Left lung (tissue), 10 donors: ENCODE data around the gene UBASH3A. TPM values are rescaled to one million over a fixed set of nuclear protein-coding genes. Genes with fewer than 3 reads are reported as not detected.

Source experiments
- ATAC-seq: fragments of 200-7000 bp; cut with Tn5 transposase; one replicate; pipeline ENCODE4 v1.9.1; 2020; ENCODE audit warnings: moderate library complexity
- DNase-seq, 4 donors: peaks; one replicate each; pipeline ENCODE4 v3.0.0-alpha.2; 2013 to 2020
- H3K27ac ChIP-seq, 2 donors: fragments of 200-600 bp; sonication (generic) in 1 of 2; one replicate each; pipeline versions ENCODE4 v1.5.0 to v1.8.0; 2020 to 2021
- H3K27me3 ChIP-seq, 2 donors: fragments of 200-600 bp; sonication (generic) in 1 of 2; one replicate each; pipeline versions ENCODE4 v1.5.0 to v1.8.0; 2020 to 2021
- H3K36me3 ChIP-seq, 2 donors: fragments of 200-600 bp; sonication (generic) in 1 of 2; one replicate each; pipeline versions ENCODE4 v1.5.0 to v1.8.0; 2020 to 2021
- H3K4me1 ChIP-seq, 2 donors: fragments of 200-600 bp; one replicate each; pipeline ENCODE4 v1.8.0; 2021
- H3K4me3 ChIP-seq, 2 donors: fragments of 200-600 bp; sonication (generic) in 1 of 2; one replicate each; pipeline versions ENCODE4 v1.5.0 to v1.8.0; 2020 to 2021; ENCODE audit warnings: mild to moderate bottlenecking in 1 of 2
- H3K9me3 ChIP-seq, 2 donors: fragments of 200-600 bp; sonication (generic) in 1 of 2; one replicate each; pipeline versions ENCODE4 v1.5.0 to v1.8.0; 2020 to 2021
- intact Hi-C, 2 donors: fragments of 100-400 bp; cut with DNase I; formaldehyde crosslinking; loops; one replicate each; pipeline versions ENCODE4 v1.11.2 to v1.14.2; 2022
- polyA plus RNA-seq, 6 donors: library from polyadenylated mRNA; unstranded; fragments of 120-200 nt; gene quantifications; one replicate each; pipeline ENCODE4 v1.2.1, GENCODE V29; 2013; ENCODE audit not compliant: insufficient read length in 6 of 6
- total RNA-seq, 2 donors: library from RNA; stranded (reverse); fragmentation: NEBNext Ultra II Directional; extraction: Animal tissue kit (Norgen Biotek cat#: 25700); gene quantifications; one replicate each; pipeline ENCODE4 v1.2.1, GENCODE V29; 2021
- TF ChIP-seq, protein P1 (sequence below), 2 donors: fragments of 200-600 bp; sonication (generic) in 1 of 2; IDR thresholded peaks; one replicate each; pipeline versions ENCODE4 v1.5.0 to v1.8.0; 2021; ENCODE audit warnings: antibody characterized with exemption in 2 of 2
- donor health status: DM: no; HTN: yes; CAD: no.
- donor health status: DM: no; HTN: no; CAD: no.

UBASH3A gene
- total and polyA plus RNA-seq, 8 donors = 0.08 to 1.3 (median 0.24) TPM

DNA sequence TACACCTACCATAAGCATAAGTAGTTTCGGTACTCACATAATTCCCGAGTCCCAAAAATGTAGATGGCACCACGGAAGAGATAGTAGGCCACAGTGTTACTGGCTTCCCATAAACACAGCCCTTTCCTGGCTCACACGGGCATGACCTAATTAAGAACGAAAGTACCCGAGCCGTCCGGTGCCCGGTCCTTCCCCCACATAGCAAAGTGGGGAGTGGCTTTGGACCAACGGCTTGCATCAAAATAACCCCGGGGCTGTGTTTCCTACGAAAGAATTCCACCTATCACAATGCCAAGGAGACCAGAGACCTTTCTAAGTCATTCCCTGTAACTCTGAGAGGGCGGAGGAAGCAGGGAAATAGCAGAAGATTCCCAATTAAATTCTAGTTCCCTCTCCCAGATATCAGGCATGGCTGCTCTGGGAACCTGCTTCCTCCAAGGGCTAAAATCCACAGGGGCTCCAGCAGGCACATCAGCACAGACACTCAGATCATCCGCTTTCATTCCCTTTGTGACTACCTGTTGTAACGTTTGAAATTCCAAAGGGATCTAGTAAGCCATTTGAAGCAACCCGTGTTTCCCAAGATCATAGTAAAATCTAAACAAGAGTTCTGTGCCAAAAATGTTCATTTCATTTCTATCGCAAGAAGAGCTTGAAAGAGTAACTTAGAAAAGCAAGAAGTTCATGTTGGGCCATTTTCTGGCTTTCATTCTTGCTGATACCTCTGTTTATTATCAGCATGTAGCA lies 7.6 kb upstream of the UBASH3A start, which contains the start of gene TMPRSS3:
Gene TMPRSS3, minus strand, starts transcription at position 148 of the 747 bp plus-strand sequence. CDS start 635 bp downstream, outside the sequence.
- intact Hi-C loops = no loop called here
- H3K27ac ChIP-seq = no peak within 1 kb of the TSS
- no peaks in the 10 kb centered on the region for H3K27me3 ChIP-seq
- TF ChIP-seq, protein P1, sequence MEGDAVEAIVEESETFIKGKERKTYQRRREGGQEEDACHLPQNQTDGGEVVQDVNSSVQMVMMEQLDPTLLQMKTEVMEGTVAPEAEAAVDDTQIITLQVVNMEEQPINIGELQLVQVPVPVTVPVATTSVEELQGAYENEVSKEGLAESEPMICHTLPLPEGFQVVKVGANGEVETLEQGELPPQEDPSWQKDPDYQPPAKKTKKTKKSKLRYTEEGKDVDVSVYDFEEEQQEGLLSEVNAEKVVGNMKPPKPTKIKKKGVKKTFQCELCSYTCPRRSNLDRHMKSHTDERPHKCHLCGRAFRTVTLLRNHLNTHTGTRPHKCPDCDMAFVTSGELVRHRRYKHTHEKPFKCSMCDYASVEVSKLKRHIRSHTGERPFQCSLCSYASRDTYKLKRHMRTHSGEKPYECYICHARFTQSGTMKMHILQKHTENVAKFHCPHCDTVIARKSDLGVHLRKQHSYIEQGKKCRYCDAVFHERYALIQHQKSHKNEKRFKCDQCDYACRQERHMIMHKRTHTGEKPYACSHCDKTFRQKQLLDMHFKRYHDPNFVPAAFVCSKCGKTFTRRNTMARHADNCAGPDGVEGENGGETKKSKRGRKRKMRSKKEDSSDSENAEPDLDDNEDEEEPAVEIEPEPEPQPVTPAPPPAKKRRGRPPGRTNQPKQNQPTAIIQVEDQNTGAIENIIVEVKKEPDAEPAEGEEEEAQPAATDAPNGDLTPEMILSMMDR (IDR thresholded peaks at IDR 0.05) = no peak
- ATAC-seq (peak; percentile 95), DNase-seq (peak in 2 of 4 donors; percentile 47 to 63)
- no peak within 1 kb of the TSS for H3K4me3 ChIP-seq
- H3K36me3 ChIP-seq = no peaks in the 10 kb centered on the region
- no peaks in the 10 kb centered on the region for H3K4me1 ChIP-seq
- no peaks in the 10 kb centered on the region for H3K9me3 ChIP-seq

DNA sequence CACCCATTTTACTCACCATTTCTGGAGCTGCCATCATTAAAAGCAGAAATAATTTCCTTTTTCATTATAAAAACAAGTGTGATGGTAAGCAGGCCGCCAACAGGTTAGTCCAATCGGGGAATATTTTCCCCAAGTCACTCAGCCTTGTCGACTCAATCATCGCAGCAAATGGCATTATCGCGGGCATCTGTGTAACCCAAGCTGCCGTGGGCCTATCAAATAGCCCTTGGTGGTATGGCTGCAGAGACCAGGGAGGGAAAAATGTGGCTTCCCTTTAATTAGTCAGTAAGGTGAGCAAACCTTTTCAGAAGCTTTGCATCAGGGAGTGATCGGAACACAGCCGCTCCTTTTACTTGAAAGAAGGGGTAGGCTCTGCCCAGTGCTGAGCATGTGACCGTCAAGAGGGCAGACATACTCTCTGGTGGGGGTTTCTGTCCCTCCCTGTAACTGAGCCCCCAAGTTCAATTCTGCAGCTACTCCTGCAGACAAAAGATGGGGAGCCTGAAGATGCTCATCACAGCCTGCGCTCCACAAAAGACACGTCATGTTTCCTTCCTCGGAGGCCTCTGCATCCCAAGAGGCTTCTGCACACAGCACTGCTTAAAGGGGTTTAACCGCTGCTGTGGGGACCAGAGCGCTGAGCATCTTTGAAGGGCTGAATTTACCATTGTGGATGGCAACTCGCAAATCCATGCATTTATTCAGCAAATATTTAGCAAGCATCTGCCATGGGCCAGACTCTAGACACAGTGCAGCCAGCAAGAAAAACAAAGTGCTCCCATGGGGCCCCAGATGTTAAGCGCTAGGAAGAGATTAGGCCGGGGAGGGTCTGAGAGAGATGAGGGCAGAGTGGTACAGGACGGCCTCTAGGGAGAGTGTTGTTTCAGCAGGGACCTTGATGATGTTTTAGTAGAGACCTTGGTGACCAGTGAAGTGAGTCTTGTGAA lies 6.6 kb upstream of the UBASH3A start:
- no peaks in the 10 kb centered on the region for H3K36me3 ChIP-seq
- no peak overlapping the region for H3K4me3 ChIP-seq
- TF ChIP-seq, protein P1 (IDR thresholded peaks at IDR 0.05) = no peak
- no peak for ATAC-seq
- H3K4me1 ChIP-seq = no peaks in the 10 kb centered on the region
- no peaks in the 10 kb centered on the region for H3K27me3 ChIP-seq
- H3K9me3 ChIP-seq = peaks cover 0 to 4% of the 10 kb centered on the region in 2 donors
- H3K27ac ChIP-seq = no peak overlapping the region
- intact Hi-C loops = no loop called here
- DNase-seq = no peak

DNA sequence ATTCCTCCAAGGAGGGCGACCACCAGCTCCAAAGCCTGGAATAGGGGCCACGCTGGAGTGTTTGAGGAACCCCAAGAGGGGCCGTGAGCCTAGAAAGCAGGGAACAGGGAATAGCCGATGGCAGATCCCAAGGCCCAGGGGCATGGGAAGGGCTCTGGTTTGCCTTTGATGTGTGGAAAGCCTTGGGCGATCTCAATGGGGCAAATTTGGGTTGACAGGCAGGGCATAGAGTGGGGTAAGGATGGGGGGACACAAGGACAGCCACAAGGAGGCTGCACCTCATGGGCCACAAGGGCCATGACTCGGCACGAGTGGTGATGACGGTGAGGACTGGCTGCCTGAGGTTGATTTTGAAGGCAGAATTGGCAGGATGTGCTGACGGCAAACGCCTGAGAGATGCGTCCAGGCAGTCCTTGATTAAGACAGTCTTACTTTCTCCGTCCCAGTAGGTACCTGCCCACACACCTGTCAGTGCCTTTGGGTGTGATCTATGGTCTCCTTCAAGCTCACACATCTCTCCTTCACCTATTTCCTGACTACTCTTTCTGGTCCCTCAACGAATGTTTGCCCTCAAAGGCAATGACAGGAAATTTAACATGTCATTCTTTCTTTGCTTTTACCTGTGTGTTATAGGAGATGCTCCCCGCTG lies 5.8 kb upstream of the UBASH3A start:
- H3K36me3 ChIP-seq = no peaks in the 10 kb centered on the region
- H3K4me3 ChIP-seq = no peak overlapping the region
- H3K4me1 ChIP-seq = no peaks in the 10 kb centered on the region
- ATAC-seq = no peak
- peaks cover 0 to 4% of the 10 kb centered on the region in 2 donors for H3K9me3 ChIP-seq
- TF ChIP-seq, protein P1 (IDR thresholded peaks at IDR 0.05) = no peak
- DNase-seq = peak in 1 of 4 donors; percentile 25
- H3K27me3 ChIP-seq = no peaks in the 10 kb centered on the region
- H3K27ac ChIP-seq = no peak overlapping the region
- intact Hi-C loops = no loop called here

DNA sequence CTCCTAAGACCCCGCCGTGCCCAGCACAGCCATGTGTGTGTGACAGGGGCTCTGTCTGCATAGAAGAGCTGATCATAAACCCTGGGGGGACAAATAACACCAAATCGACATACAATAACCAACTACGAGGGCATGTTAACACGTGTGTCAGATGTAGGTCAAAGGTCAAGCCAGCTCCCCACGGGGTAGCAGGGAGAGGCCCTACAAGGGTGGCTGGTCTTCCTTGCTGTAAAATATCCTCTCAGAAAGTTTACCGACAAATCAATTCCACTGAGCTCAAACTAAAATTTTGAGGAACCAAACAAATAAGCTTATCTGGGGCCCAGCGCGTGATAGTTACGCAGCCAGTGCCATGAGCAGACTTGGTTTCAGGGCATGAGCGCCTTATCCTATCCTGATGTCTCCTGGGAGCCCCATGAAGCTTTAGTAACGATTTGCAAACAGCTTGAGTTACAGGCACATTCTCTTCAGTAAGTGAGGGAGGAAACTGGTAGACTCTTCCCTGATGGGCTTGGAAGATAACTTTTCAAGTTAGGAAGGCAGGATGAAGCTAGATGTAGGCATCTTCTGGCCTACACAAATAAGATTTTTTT lies 5.2 kb upstream of the UBASH3A start:
- Histone ChIP-seq H3K9me3 (peaks cover 0 to 4% of the 10 kb centered on the region in 2 donors), H3K27me3 (no peaks in the 10 kb centered on the region), H3K4me3 (no peak overlapping the region), H3K36me3 (no peaks in the 10 kb centered on the region), H3K4me1 (no peaks in the 10 kb centered on the region), H3K27ac (no peak overlapping the region)
- TF ChIP-seq, protein P1 (IDR thresholded peaks at IDR 0.05) = no peak
- DNase-seq (peak in 1 of 4 donors; percentile 39), ATAC-seq (no peak)
- intact Hi-C loops = no loop called here
